ENCODE data around the gene RNF175. TPM values are rescaled to one million over a fixed set of nuclear protein-coding genes. Genes with fewer than 3 reads are reported as not detected.

RNF175 gene
- total and polyA plus RNA-seq, 2 experiments from 2014 or later = 1.4 to 1.9 TPM

DNA sequence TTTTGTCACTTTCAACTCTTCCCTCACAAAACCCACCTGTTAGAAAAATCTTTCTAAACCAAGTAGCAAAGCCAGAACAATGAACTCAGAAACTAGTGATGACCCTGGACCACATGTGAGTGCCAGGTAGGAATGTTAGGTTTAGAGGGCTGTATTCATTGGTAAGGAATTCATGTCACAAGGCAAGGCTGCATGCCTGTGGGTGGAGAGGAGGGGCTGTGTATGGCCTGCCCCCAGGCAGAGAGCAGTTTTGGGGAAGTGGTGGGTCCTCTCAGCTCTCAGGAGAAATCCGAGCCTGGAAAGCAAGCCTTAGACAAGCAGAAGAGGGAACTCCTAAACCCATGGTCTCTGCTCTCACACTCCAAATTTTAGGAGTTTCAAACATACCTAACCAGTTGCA is 2.4 kb downstream of the RNF175 start:
- Histone ChIP-seq H3K36me3 (no peaks in the 10 kb centered on the region), H3K9me3 (ENCODE audit: low read depth) (no peaks in the 10 kb centered on the region), H3K4me1 (ENCODE audit: low read depth) (no peaks in the 10 kb centered on the region), H3K4me3 (no peak overlapping the region), H3K27me3 (peaks cover 37% of the 10 kb centered on the region), H3K27ac (no peak overlapping the region)
- TF ChIP-seq CTCF (IDR thresholded peaks at IDR 0.05; ENCODE audit: low read depth, low read length) = no peak
- DNase-seq (ENCODE audit: low read depth in 1 of 2, low spot score in 1 of 2) = no peak

- Histone ChIP-seq H3K4me1 (ENCODE audit: low read depth) (no peaks in the 10 kb centered on the region), H3K4me3 (no peak overlapping the region), H3K9me3 (ENCODE audit: low read depth) (no peaks in the 10 kb centered on the region), H3K27ac (no peak overlapping the region), H3K27me3 (peaks cover 21% of the 10 kb centered on the region), H3K36me3 (no peaks in the 10 kb centered on the region)
- TF ChIP-seq CTCF (IDR thresholded peaks at IDR 0.05; ENCODE audit: low read depth, low read length) = no peak
- DNase-seq (ENCODE audit: low read depth in 1 of 2, low spot score in 1 of 2) = peak in 1 of 2 donors; percentile 28
Observed at GRCh38 chr4:153755186-153755585, 4.6 kb downstream of the RNF175 start.

GRCh38 chr4:153750197-153750817 is 9.5 kb downstream of the RNF175 start:
- DNase-seq (ENCODE audit: low read depth in 1 of 2, low spot score in 1 of 2) = peak; percentile 86 to 87
- Histone ChIP-seq H3K4me1 (ENCODE audit: low read depth) (no peaks in the 10 kb centered on the region), H3K36me3 (no peaks in the 10 kb centered on the region), H3K27me3 (no peaks in the 10 kb centered on the region), H3K27ac (no peak overlapping the region), H3K9me3 (ENCODE audit: low read depth) (no peaks in the 10 kb centered on the region), H3K4me3 (no peak overlapping the region)
- peak; percentile 76 for TF ChIP-seq CTCF (IDR thresholded peaks at IDR 0.05; ENCODE audit: low read depth, low read length)

GRCh38 chr4:153748378-153748777 is 11.4 kb downstream of the RNF175 start:
- H3K4me3 ChIP-seq = no peak overlapping the region
- H3K27ac ChIP-seq = no peak overlapping the region
- no peaks in the 10 kb centered on the region for H3K9me3 ChIP-seq (ENCODE audit: low read depth)

DNA sequence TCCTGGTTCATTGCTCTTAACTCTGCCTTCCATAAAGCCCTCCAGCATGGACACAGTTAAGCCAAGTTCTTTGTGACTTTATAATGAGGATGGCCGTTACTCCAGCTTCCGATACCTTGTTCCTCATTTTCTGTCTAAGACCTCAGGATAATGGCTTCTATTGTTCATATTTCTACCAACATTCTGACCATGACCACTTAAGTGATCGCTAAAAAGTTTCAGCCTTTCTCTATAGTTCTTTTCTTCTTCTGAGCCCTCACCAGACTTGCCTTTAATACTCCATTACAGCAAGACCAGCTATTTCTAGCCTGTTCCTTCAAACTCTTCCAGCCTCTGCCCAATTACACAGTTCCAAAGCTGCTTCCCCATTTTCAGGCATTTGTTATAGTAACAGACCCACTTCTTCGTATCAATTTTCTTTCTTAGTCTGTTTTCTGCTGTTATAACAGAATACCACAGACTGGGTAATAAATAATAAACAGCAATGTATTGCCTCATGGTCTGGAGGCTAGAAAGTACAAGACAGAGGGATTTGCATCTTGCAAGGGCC is 12.3 kb downstream of the RNF175 start:
- no peak for TF ChIP-seq CTCF (IDR thresholded peaks at IDR 0.05; ENCODE audit: low read depth, low read length)
- H3K36me3 ChIP-seq = no peaks in the 10 kb centered on the region
- no peak overlapping the region for H3K4me3 ChIP-seq
- no peaks in the 10 kb centered on the region for H3K9me3 ChIP-seq (ENCODE audit: low read depth)
- DNase-seq (ENCODE audit: low read depth in 1 of 2, low spot score in 1 of 2) = no peak
- no peaks in the 10 kb centered on the region for H3K4me1 ChIP-seq (ENCODE audit: low read depth)
- H3K27ac ChIP-seq = no peak overlapping the region
- H3K27me3 ChIP-seq = no peaks in the 10 kb centered on the region

More at GRCh38 chr4:153748378-153748777, 11.4 kb downstream of the RNF175 start:
- DNase-seq (ENCODE audit: low read depth in 1 of 2, low spot score in 1 of 2) = peak in 1 of 2 donors; percentile 80
- Histone ChIP-seq H3K4me1 (ENCODE audit: low read depth) (no peaks in the 10 kb centered on the region), H3K36me3 (no peaks in the 10 kb centered on the region), H3K27me3 (no peaks in the 10 kb centered on the region)
- no peak for TF ChIP-seq CTCF (IDR thresholded peaks at IDR 0.05; ENCODE audit: low read depth, low read length)

Measured in cardiac muscle cell (in vitro differentiated cells and primary cell).